DND-41 (cell line): Measurements from ENCODE around the gene FHIT.

Experiments used
- EZH2 ChIP-seq: IDR thresholded peaks from 3 replicates; pipeline ENCODE4 v1.6.1; 2012; ENCODE audit warnings: borderline replicate concordance, low read depth, mild to moderate bottlenecking, moderate library complexity, low read length, inconsistent platforms; ENCODE audit not compliant: severe bottlenecking
- TF ChIP-seq, protein P1 (sequence below): IDR thresholded peaks from 2 replicates; pipeline ENCODE4 v1.5.1; 2012; ENCODE audit warnings: borderline replicate concordance, low read length, moderate library complexity, mild to moderate bottlenecking; ENCODE audit not compliant: poor library complexity, severe bottlenecking; ENCODE audit errors: extremely low read depth

- TF ChIP-seq, protein P1, sequence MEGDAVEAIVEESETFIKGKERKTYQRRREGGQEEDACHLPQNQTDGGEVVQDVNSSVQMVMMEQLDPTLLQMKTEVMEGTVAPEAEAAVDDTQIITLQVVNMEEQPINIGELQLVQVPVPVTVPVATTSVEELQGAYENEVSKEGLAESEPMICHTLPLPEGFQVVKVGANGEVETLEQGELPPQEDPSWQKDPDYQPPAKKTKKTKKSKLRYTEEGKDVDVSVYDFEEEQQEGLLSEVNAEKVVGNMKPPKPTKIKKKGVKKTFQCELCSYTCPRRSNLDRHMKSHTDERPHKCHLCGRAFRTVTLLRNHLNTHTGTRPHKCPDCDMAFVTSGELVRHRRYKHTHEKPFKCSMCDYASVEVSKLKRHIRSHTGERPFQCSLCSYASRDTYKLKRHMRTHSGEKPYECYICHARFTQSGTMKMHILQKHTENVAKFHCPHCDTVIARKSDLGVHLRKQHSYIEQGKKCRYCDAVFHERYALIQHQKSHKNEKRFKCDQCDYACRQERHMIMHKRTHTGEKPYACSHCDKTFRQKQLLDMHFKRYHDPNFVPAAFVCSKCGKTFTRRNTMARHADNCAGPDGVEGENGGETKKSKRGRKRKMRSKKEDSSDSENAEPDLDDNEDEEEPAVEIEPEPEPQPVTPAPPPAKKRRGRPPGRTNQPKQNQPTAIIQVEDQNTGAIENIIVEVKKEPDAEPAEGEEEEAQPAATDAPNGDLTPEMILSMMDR: no peak
- no peak for TF ChIP-seq EZH2
Measured at GRCh38 chr3:59996056-59996455, 1255.2 kb downstream of the FHIT start.
